ENCODE measurements around the gene FGF19. TPM values are rescaled to one million over a fixed set of nuclear protein-coding genes. Genes with fewer than 3 reads are reported as not detected.
A peak's percentile ranks its signal among the peaks of the same experiment; 100 is the strongest.

The FGF19 gene
- total RNA-seq, 1 experiment from 2014 or later: 7.4 TPM

- no peak overlapping the region for H4K91ac ChIP-seq (ENCODE audit: insufficient read length, low read depth, low read length)
- H3K4me3 Mint-ChIP-seq: no peak overlapping the region
- no peak overlapping the region for H3K27ac ChIP-seq (ENCODE audit: insufficient read length, low read depth, low read length)
- H3K27me3 ChIP-seq (ENCODE audit: insufficient read depth, low read length): no peaks in the 10 kb centered on the region
- no peak overlapping the region for H4K5ac ChIP-seq (ENCODE audit: insufficient read length, low read depth, low read length)
- peaks cover 12 to 21% (median 19%) of the 10 kb centered on the region in 3 experiments; a peak in 6 of 7 replicates for H3K36me3 Mint-ChIP-seq (ENCODE audit: insufficient read depth in 1 of 3, low read depth in 3 of 3)
- H3K18ac ChIP-seq (ENCODE audit: insufficient read length, low read depth, low read length): no peak overlapping the region
- peak; percentile 55 for DNase-seq
- H3K27ac Mint-ChIP-seq: peak overlapping the region in 2 of 3 experiments; percentile 26 to 46; a peak in 2 of 7 replicates
- no peak overlapping the region for H2AK5ac ChIP-seq (ENCODE audit: insufficient read length, low read length)
- H3K9me3 ChIP-seq (ENCODE audit: control insufficient read depth, low read depth, low read length): no peaks in the 10 kb centered on the region
- no peaks in the 10 kb centered on the region for H3K9me3 Mint-ChIP-seq
- H2BK15ac ChIP-seq (ENCODE audit: low read depth, low read length): no peak overlapping the region
- no peak overlapping the region for H3K4me2 ChIP-seq (ENCODE audit: insufficient read depth, insufficient read length, low read length)
- H3T11ph ChIP-seq (ENCODE audit: low read length): no peak overlapping the region
- no peak overlapping the region for H2BK120ac ChIP-seq (ENCODE audit: low read depth, low read length, poor library complexity, severe bottlenecking)
- WGBS (ENCODE audit: extremely low coverage, insufficient read length, low lambda C conversion rate): no CpG with 5 or more reads among the region's 16 CpGs
- no peak overlapping the region for H3K56ac ChIP-seq (ENCODE audit: insufficient read length, low read depth, low read length)
- no peak overlapping the region for H2BK20ac ChIP-seq (ENCODE audit: low read depth, low read length, poor library complexity, severe bottlenecking)
- H3K14ac ChIP-seq (ENCODE audit: insufficient read depth, low read length): no peak overlapping the region; the same call in 1 of the 2 replicates
- H3K23me2 ChIP-seq (ENCODE audit: insufficient read length, low read depth, low read length, poor library complexity, severe bottlenecking): no peaks in the 10 kb centered on the region
- H3K4me1 ChIP-seq (ENCODE audit: insufficient read depth, low read length): no peaks in the 10 kb centered on the region
- H2BK12ac ChIP-seq (ENCODE audit: insufficient read length, low read depth, low read length): no peak overlapping the region
- H3K23ac ChIP-seq (ENCODE audit: insufficient read length, low read depth, low read length): no peak overlapping the region
- no peak overlapping the region for H2BK5ac ChIP-seq (ENCODE audit: insufficient read length, low read length)
- no peak overlapping the region for H2AFZ ChIP-seq (ENCODE audit: low read length)
- no peaks in the 10 kb centered on the region for H3K79me2 ChIP-seq (ENCODE audit: insufficient read depth, low read length)
- TF ChIP-seq, protein P1, sequence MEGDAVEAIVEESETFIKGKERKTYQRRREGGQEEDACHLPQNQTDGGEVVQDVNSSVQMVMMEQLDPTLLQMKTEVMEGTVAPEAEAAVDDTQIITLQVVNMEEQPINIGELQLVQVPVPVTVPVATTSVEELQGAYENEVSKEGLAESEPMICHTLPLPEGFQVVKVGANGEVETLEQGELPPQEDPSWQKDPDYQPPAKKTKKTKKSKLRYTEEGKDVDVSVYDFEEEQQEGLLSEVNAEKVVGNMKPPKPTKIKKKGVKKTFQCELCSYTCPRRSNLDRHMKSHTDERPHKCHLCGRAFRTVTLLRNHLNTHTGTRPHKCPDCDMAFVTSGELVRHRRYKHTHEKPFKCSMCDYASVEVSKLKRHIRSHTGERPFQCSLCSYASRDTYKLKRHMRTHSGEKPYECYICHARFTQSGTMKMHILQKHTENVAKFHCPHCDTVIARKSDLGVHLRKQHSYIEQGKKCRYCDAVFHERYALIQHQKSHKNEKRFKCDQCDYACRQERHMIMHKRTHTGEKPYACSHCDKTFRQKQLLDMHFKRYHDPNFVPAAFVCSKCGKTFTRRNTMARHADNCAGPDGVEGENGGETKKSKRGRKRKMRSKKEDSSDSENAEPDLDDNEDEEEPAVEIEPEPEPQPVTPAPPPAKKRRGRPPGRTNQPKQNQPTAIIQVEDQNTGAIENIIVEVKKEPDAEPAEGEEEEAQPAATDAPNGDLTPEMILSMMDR (conservative IDR thresholded peaks at IDR 0.05): peak; percentile 64
- peaks cover 32 to 38% of the 10 kb centered on the region in 2 experiments for H3K4me1 Mint-ChIP-seq
- no peaks in the 10 kb centered on the region for H3K79me1 ChIP-seq (ENCODE audit: insufficient read depth, low read depth, low read length, poor library complexity, severe bottlenecking)
- H4K20me1 ChIP-seq (ENCODE audit: control insufficient read depth, insufficient read depth, insufficient read length): no peaks in the 10 kb centered on the region
- H3K9ac ChIP-seq (ENCODE audit: extremely low read depth, insufficient read length, low read length): no peak overlapping the region
- H3K4ac ChIP-seq (ENCODE audit: low read depth, low read length): no peak overlapping the region
- no peak overlapping the region for H4K8ac ChIP-seq (replicated peaks; ENCODE audit: insufficient read length, low read depth, low read length)
- no peaks in the 10 kb centered on the region for H3K27me3 Mint-ChIP-seq (ENCODE audit: low read depth)
Observed at GRCh38 chr11:69662021-69662698, 41.7 kb downstream of the FGF19 start.
